GM12874 (cell line): ENCODE results near the gene GCSH.

ENCODE experiments used
- TF ChIP-seq, protein P1 (sequence below): IDR thresholded peaks from 2 replicates; pipeline ENCODE4 v1.5.1; 2011; ENCODE audit warnings: low read depth, mild to moderate bottlenecking, control low read depth, low read length, moderate library complexity; ENCODE audit not compliant: insufficient read depth

GCSH gene

DNA sequence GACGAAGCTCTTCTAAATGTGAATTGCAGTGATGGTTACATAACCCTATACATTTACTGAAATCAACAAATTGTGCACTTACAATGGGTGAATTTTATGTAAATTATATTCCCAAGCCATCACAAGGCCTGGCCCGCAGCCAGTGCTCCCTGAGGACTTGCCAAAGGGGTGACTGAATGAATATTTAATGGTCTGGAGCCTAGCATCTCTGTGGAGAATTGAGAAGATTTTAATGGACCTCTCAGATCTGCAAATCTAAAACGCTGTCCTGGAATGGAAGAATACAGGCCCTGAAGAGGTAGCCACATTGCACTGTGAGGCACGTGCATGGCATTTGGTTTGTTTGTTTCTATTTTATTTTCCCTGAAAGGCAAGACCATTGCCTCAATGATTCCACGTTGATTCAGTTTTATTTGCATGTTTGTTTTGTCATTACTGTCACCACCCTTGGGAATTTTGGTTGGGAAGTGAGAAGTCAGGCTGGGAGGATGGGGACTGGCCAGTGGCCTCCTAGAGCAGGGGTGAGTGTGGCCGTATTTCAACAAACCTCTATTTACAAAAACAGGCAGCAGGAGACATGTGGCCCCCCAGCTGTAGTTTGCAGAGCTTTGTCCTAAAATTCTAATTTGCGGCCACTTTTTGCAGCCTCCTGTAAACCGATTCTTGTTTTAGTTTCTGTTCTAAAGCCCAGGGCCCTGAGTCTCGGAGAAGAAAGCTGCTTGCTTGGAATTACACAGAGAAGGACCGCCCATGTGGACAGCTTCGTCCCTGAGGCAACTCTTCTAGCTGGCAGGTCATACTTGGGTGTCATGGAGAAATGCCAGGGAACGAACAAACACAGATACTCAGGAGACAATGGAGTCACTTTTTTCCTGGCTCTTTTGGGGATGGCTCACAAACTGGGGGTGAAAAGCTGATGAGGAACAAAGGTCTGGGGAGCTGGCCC, 40.5 kb upstream of the GCSH start:
- TF ChIP-seq, protein P1, sequence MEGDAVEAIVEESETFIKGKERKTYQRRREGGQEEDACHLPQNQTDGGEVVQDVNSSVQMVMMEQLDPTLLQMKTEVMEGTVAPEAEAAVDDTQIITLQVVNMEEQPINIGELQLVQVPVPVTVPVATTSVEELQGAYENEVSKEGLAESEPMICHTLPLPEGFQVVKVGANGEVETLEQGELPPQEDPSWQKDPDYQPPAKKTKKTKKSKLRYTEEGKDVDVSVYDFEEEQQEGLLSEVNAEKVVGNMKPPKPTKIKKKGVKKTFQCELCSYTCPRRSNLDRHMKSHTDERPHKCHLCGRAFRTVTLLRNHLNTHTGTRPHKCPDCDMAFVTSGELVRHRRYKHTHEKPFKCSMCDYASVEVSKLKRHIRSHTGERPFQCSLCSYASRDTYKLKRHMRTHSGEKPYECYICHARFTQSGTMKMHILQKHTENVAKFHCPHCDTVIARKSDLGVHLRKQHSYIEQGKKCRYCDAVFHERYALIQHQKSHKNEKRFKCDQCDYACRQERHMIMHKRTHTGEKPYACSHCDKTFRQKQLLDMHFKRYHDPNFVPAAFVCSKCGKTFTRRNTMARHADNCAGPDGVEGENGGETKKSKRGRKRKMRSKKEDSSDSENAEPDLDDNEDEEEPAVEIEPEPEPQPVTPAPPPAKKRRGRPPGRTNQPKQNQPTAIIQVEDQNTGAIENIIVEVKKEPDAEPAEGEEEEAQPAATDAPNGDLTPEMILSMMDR, result no peak

DNA sequence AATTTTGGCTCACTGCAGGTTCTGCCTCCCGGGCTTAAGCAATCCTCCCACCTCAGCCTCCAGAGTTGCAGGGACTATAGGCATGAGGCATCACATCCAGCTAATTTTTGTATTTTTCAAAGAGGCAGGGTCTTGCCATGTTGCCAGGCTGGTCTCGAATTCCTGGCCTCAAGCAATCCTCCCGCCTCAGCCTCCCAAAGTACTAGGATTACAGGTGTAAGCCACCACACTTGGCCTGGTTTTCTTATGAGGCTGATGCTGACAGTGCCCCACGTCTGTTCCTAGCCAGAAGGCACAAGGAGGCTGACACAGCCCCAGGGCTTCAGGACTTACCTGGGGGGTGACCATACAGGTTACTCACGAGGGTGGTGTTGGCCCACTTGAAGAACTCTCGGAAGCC, 33.9 kb upstream of the GCSH start:
- TF ChIP-seq, protein P1, result no peak

DNA sequence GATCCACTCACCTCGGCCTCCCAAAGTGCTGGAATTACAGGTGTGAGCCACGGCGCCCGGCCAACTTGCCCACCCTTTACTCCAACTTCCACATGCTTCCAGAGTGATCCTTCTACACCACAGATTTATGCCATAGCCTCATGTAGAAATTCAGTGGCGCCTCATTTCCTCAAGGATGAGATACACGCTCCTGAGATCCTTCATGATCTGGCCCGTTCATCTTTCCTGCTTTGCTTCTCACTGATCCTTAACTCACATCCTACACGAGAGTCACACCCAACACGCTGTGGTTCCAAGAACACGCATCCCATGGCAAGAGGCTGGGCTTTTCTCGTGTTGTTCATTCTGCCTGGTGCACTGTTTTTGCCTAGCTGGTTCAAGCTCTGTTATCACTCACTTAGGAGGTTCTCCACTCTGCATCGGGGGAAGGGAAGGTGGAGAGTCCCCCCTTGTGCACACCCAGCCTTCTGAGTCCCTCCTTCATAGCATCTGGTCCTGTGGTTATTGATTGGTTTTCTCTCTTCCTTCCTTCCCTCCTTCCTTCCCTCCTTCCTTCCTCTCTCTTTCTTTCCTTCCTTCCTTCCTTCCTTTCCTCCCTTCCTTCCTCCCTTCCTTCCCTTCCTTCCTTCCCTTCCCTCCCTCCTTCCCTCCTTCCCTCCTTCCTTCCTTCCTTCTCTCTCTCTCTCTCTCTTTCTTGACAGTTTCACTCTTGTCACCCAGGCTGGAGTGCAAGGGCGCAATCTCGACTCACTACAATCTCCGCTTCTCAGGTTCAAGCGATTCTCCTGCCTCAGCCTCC, 32.7 kb upstream of the GCSH start:
- TF ChIP-seq, protein P1, result no peak

DNA sequence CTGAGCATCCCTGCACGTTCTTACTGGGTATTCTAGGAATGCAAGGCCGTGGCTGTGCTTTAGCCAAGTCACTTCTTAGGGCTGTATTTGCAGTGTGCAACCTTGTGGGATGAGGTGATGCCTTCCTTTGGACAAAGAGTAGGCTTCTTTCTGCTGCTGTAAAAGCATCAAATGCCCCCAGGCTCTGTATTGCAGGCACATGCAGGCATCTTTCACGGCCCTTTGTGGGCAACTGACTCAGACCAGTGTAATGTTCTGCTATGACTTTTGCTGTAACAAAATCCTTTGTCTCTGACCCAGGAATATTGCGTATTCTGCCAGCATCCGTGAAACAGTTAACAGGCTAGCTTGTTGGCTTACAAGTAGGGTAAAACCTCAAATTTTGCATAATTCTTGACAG, 30.9 kb upstream of the GCSH start:
- TF ChIP-seq, protein P1, result no peak

DNA sequence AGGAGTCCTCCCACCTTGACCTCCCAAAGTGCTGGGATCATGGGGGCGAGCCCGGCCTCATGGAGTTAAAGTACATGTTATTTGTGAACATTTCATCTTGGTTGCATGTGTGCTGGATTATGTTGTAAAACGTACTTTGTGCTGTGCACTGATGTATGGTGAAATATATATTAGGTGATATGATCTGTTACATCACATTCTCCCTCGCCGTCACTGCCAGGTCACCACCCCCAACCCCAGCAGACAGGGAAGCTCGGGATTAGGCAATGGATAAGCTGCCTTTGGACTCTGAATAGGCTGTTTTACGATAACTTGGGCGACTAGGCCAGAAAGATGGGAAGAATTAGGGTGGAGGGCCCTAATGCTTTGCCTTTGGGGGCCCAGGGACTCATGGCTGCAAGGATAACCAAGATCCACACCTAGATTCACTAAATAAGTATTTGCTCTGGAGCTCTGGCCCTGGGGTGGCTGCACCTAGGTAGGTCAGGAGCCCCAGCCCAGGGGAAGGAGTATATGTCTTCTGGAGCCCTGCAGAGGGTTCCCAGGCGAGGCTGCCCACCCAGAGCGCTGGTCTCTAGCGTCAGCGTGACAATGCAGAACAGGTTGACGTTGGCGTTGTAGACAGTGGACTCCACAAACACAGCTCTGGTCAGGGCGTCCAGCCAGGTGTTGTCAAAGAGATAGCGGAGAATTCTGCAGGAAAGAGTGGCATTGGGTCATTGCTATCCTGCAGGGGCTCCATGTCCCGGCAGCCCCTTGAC, 27.1 kb upstream of the GCSH start:
- TF ChIP-seq, protein P1, result no peak

DNA sequence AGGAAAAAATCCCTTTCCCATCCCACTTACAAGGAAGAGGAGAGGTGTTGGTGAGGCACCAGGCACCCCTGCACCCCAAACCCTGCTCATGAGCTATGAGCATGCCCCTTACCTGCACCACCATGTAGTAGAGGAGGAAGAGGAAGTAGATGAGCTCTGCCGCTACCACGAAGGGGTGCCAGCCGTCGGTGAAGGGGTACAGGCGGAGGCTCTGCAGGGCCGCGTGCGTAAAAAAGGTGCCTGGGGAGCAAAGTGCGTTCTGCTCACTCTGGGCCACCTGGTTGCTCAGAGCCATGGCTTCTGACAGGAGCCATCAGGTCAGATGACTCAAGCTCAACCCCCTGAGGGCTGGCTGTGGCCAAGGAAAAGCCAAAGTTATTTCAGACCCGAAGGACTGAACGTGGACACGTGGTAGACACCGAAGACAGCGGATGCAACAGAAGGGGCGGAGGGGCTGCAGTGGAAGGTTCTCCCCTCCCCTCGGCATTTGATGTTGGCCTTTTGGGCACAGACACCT, 25.3 kb upstream of the GCSH start:
- TF ChIP-seq, protein P1, result no peak
